AG08396 (cell line): Measurements from ENCODE around the gene SLC12A3.
A peak's percentile ranks its signal among the peaks of the same experiment; 100 is the strongest.

Experiments
- DNase-seq: peaks from one replicate; pipeline ENCODE4 v3.0.0; 2012; ENCODE audit warnings: low spot score, mixed read lengths

SLC12A3 gene

GRCh38 chr16:56943761-56944375 is 78.9 kb downstream of the SLC12A3 start:
- no peak for DNase-seq

GRCh38 chr16:56944954-56945839 is 80.2 kb downstream of the SLC12A3 start:
- no peak for DNase-seq

- DNase-seq: no peak
Measured at GRCh38 chr16:56945847-56946527, 81.0 kb downstream of the SLC12A3 start.

GRCh38 chr16:56946767-56947603 is 82.0 kb downstream of the SLC12A3 start:
- DNase-seq: no peak

- no peak for DNase-seq
Measured at GRCh38 chr16:56947604-56947995, 82.6 kb downstream of the SLC12A3 start.

GRCh38 chr16:56948234-56948633 is 83.2 kb downstream of the SLC12A3 start:
- no peak for DNase-seq

- no peak for DNase-seq
Measured at GRCh38 chr16:56950051-56950450, 85.0 kb downstream of the SLC12A3 start.

- no peak for DNase-seq
Measured at GRCh38 chr16:56950455-56950854, 85.4 kb downstream of the SLC12A3 start.

- DNase-seq: peak; percentile 68
Measured at GRCh38 chr16:56950881-56951771, 86.1 kb downstream of the SLC12A3 start.

- no peak for DNase-seq
Measured at GRCh38 chr16:56953006-56953405, 88.0 kb downstream of the SLC12A3 start.

- DNase-seq: no peak
Measured at GRCh38 chr16:56956076-56956475, 91.1 kb downstream of the SLC12A3 start.

- no peak for DNase-seq
Measured at GRCh38 chr16:56956756-56957155, 91.7 kb downstream of the SLC12A3 start.

GRCh38 chr16:56960681-56961281 is 95.8 kb downstream of the SLC12A3 start:
- DNase-seq: no peak

- no peak for DNase-seq
Measured at GRCh38 chr16:56961386-56961785, 96.4 kb downstream of the SLC12A3 start.

GRCh38 chr16:56961851-56962281 is 96.9 kb downstream of the SLC12A3 start, which contains the start of gene CETP:
TSS of gene CETP (plus strand) at chr16:56961950. CDS start at chr16:56961980, 30 bp downstream.
- DNase-seq: no peak

- peak; percentile 42 for DNase-seq
Measured at GRCh38 chr16:56964243-56965148, 99.5 kb downstream of the SLC12A3 start.
